Neural cell (in vitro differentiated cells): Measurements from ENCODE around the gene TBC1D19. TPM values are rescaled to one million over a fixed set of nuclear protein-coding genes. Genes with fewer than 3 reads are reported as not detected.

Experiments used
- H2AFZ ChIP-seq: fragments of 200-600, 300-800 bp; sonication (generic), shearing (Covaris generic); 2 replicates; pipeline ENCODE4 v1.6.0; 2014; ENCODE audit warnings: low read depth, mild to moderate bottlenecking, antibody characterized with exemption, low read length, moderate library complexity
- H3F3A ChIP-seq: fragments of 200-600 bp; shearing (Covaris generic); 2 replicates; pipeline ENCODE4 v1.6.1; 2016; ENCODE audit warnings: mild to moderate bottlenecking, moderate library complexity, mixed read lengths, antibody characterized with exemption, low read length; ENCODE audit not compliant: insufficient read depth, poor library complexity, severe bottlenecking
- H3K27ac ChIP-seq: fragments of 200-600, 300-800 bp; sonication (generic), shearing (Covaris generic); 2 replicates; pipeline ENCODE4 v1.5.1; 2014; ENCODE audit warnings: mild to moderate bottlenecking, low read length, moderate library complexity
- H3K27me3 ChIP-seq: fragments of 300-800, 200-600 bp; sonication (generic), shearing (Covaris generic); 2 replicates; pipeline ENCODE4 v1.6.0; 2014; ENCODE audit warnings: mild to moderate bottlenecking, low read depth, low read length, moderate library complexity; ENCODE audit not compliant: insufficient read depth
- H3K36me3 ChIP-seq: fragments of 300-800, 200-600 bp; sonication (generic), shearing (Covaris generic); 2 replicates; pipeline ENCODE4 v1.5.1; 2014; ENCODE audit warnings: mild to moderate bottlenecking, antibody characterized with exemption, low read length, moderate library complexity; ENCODE audit not compliant: insufficient read depth
- H3K4me2 ChIP-seq: fragments of 300-800, 200-600 bp; sonication (generic), shearing (Covaris generic); 2 replicates; pipeline ENCODE4 v1.6.0; 2014; ENCODE audit warnings: mild to moderate bottlenecking, low read length
- H3K4me3 ChIP-seq: fragments of 300-800, 200-600 bp; sonication (generic), shearing (Covaris generic); 2 replicates; pipeline ENCODE4 v1.5.1; 2014; ENCODE audit warnings: mild to moderate bottlenecking, low read length, moderate library complexity
- H3K79me2 ChIP-seq: fragments of 200-600 bp; shearing (Covaris generic); replicated peaks from 2 replicates; pipeline ENCODE4 v1.6.0; 2014; ENCODE audit warnings: mild to moderate bottlenecking, low read length, moderate library complexity; ENCODE audit not compliant: insufficient read depth
- H3K9ac ChIP-seq: fragments of 300-800, 200-600 bp; sonication (generic), shearing (Covaris generic); 2 replicates; pipeline ENCODE4 v1.6.1; 2016; ENCODE audit warnings: mild to moderate bottlenecking, low read length, mixed read lengths
- H3K9me2 ChIP-seq: fragments of 200-600 bp; shearing (Covaris generic); 2 replicates; pipeline ENCODE4 v1.6.1; 2016; ENCODE audit warnings: mild to moderate bottlenecking, low read length, mixed read lengths; ENCODE audit not compliant: insufficient read depth
- H3K9me3 ChIP-seq: fragments of 200-600, 300-800 bp; sonication (generic), shearing (Covaris generic); 2 replicates; pipeline ENCODE4 v1.6.1; 2016; ENCODE audit warnings: mild to moderate bottlenecking, mixed run types, low read length, moderate library complexity, mixed read lengths
- H4K20me1 ChIP-seq: fragments of 200-600 bp; shearing (Covaris generic); 2 replicates; pipeline ENCODE4 v1.6.1; 2016; ENCODE audit warnings: mild to moderate bottlenecking, mixed run types; ENCODE audit not compliant: insufficient read depth
- EP300 ChIP-seq: fragments of 450-650 bp; conservative IDR thresholded peaks from 2 replicates; pipeline ENCODE4 v1.6.1; 2014; ENCODE audit warnings: antibody characterized with exemption, mild to moderate bottlenecking, moderate library complexity; ENCODE audit not compliant: poor library complexity, severe bottlenecking
- MXI1 ChIP-seq: fragments of 450-650 bp; conservative IDR thresholded peaks from 2 replicates; pipeline ENCODE4 v1.6.1; 2014; ENCODE audit warnings: antibody characterized with exemption, mild to moderate bottlenecking; ENCODE audit not compliant: poor library complexity, severe bottlenecking
- POLR2AphosphoS5 ChIP-seq: IDR thresholded peaks from 2 replicates; pipeline ENCODE4 v1.6.1; 2012
- RAD21 ChIP-seq: fragments of 450-650 bp; conservative IDR thresholded peaks from 2 replicates; pipeline ENCODE4 v1.6.1; 2014; ENCODE audit warnings: antibody characterized with exemption, mild to moderate bottlenecking, moderate library complexity
- SMC3 ChIP-seq: fragments of 450-650 bp; conservative IDR thresholded peaks from 2 replicates; pipeline ENCODE4 v1.6.1; 2014; ENCODE audit warnings: antibody characterized with exemption, mild to moderate bottlenecking, moderate library complexity; ENCODE audit not compliant: poor library complexity
- TAF1 ChIP-seq: IDR thresholded peaks from 2 replicates; pipeline ENCODE4 v1.6.1; 2012; ENCODE audit warnings: low read depth
- polyA minus RNA-seq: library from RNA; depleted of rRNA, polyadenylated mRNA; stranded (reverse); fragments of >200 nt; gene quantifications from 2 replicates; pipeline ENCODE4 v1.2.3, GENCODE V29; 2014
- polyA plus RNA-seq: library from polyadenylated mRNA; depleted of rRNA; stranded (reverse); fragments of >200 nt; gene quantifications from 2 replicates; pipeline ENCODE4 v1.2.3, GENCODE V29; 2014
- TF ChIP-seq, protein P1 (sequence below): IDR thresholded peaks from 2 replicates; pipeline ENCODE4 v1.6.1; 2012; ENCODE audit warnings: borderline replicate concordance
- TF ChIP-seq, protein P2 (sequence below): fragments of 450-650 bp; IDR thresholded peaks from 2 replicates; pipeline ENCODE4 v1.5.1; 2014; ENCODE audit warnings: antibody characterized with exemption, mild to moderate bottlenecking, moderate library complexity; ENCODE audit not compliant: poor library complexity, severe bottlenecking

Gene TBC1D19, protein sequence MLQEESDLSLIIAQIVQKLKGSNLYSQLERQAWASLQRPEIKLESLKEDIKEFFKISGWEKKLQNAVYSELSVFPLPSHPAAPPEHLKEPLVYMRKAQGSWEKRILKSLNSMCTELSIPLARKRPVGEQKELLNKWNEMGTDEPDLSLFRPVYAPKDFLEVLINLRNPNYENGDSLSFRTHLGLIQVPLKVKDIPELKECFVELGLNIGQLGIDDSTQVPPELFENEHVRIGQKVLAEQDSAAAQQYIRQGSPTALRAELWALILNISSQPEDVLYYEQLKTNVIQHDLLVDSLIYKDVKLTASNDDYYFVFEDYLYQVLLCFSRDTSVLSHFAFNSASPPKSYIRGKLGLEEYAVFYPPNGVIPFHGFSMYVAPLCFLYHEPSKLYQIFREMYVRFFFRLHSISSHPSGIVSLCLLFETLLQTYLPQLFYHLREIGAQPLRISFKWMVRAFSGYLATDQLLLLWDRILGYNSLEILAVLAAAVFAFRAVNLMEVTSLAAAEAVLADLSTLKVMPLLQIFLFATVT
- polyA plus RNA-seq = 23.1 and 31.2 TPM in 2 replicates
- 85.9 and 95.6 TPM in 2 replicates for polyA minus RNA-seq

DNA sequence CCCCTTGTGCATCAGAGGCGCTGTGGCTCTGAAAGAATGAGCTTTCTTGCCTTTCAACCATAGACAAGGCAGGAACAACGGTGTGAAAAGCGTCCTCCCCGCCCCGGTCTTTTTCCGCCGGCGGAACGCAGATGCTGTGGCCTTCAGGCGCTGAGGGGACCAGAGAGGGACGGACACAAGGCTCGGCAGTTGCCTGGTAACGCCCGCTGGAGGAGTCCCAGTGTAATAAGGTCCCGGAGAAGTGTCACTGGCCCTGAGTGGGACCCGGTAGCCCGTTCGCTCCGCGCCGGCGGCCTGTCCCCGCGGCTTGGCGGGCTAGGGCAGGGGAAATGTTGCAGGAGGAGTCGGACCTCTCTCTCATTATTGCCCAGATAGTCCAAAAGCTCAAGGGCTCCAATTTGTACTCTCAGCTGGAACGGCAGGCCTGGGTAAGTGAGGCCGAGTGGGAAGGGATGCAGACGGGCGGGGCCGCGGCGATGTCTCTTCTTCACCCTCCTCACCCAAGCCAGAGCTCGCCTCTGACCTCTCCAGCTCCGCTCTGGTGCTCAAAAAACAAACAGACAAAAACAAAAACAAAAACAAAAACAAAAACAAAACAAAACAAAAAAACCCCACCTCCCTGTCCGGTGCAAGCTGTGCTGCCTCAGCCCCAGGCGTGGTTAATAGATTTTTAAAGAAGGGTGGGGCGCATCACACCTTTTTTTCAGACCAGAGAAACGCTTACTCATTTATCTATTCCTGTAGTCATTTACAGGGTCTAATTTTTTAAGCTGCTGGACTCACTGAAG is at the start of gene TBC1D19:
TBC1D19 (plus strand) TSS at position 220 of the 788 bp plus-strand sequence; CDS start at position 330, 110 bp downstream.
- peak within 1 kb of the TSS; percentile 64 for H3K4me2 ChIP-seq
- H3K9me3 ChIP-seq = peaks cover 4% of the 10 kb centered on the region
- no peaks in the 10 kb centered on the region for H3K36me3 ChIP-seq
- no peaks in the 10 kb centered on the region for H3F3A ChIP-seq
- peak within 1 kb of the TSS; percentile 84 for H3K4me3 ChIP-seq
- peak within 1 kb of the TSS; percentile 88 for H3K27ac ChIP-seq
- peaks cover 46% of the 10 kb centered on the region for H3K79me2 ChIP-seq
- no peaks in the 10 kb centered on the region for H3K27me3 ChIP-seq
- H4K20me1 ChIP-seq = no peaks in the 10 kb centered on the region
- no peaks in the 10 kb centered on the region for H3K9me2 ChIP-seq
- H2AFZ ChIP-seq = peak within 1 kb of the TSS; percentile 80
- H3K9ac ChIP-seq = peak within 1 kb of the TSS; percentile 85
- TF ChIP-seq POLR2AphosphoS5 = peak; percentile 87
- TF ChIP-seq RAD21 = peak; percentile 49
- TF ChIP-seq, protein P1, sequence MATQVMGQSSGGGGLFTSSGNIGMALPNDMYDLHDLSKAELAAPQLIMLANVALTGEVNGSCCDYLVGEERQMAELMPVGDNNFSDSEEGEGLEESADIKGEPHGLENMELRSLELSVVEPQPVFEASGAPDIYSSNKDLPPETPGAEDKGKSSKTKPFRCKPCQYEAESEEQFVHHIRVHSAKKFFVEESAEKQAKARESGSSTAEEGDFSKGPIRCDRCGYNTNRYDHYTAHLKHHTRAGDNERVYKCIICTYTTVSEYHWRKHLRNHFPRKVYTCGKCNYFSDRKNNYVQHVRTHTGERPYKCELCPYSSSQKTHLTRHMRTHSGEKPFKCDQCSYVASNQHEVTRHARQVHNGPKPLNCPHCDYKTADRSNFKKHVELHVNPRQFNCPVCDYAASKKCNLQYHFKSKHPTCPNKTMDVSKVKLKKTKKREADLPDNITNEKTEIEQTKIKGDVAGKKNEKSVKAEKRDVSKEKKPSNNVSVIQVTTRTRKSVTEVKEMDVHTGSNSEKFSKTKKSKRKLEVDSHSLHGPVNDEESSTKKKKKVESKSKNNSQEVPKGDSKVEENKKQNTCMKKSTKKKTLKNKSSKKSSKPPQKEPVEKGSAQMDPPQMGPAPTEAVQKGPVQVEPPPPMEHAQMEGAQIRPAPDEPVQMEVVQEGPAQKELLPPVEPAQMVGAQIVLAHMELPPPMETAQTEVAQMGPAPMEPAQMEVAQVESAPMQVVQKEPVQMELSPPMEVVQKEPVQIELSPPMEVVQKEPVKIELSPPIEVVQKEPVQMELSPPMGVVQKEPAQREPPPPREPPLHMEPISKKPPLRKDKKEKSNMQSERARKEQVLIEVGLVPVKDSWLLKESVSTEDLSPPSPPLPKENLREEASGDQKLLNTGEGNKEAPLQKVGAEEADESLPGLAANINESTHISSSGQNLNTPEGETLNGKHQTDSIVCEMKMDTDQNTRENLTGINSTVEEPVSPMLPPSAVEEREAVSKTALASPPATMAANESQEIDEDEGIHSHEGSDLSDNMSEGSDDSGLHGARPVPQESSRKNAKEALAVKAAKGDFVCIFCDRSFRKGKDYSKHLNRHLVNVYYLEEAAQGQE = peak; percentile 86
- TF ChIP-seq EP300 = peak; percentile 62
- no peak for TF ChIP-seq SMC3
- TF ChIP-seq, protein P2, sequence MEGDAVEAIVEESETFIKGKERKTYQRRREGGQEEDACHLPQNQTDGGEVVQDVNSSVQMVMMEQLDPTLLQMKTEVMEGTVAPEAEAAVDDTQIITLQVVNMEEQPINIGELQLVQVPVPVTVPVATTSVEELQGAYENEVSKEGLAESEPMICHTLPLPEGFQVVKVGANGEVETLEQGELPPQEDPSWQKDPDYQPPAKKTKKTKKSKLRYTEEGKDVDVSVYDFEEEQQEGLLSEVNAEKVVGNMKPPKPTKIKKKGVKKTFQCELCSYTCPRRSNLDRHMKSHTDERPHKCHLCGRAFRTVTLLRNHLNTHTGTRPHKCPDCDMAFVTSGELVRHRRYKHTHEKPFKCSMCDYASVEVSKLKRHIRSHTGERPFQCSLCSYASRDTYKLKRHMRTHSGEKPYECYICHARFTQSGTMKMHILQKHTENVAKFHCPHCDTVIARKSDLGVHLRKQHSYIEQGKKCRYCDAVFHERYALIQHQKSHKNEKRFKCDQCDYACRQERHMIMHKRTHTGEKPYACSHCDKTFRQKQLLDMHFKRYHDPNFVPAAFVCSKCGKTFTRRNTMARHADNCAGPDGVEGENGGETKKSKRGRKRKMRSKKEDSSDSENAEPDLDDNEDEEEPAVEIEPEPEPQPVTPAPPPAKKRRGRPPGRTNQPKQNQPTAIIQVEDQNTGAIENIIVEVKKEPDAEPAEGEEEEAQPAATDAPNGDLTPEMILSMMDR = no peak
- peak; percentile 72 for TF ChIP-seq MXI1
- TF ChIP-seq TAF1 = peak; percentile 97

DNA sequence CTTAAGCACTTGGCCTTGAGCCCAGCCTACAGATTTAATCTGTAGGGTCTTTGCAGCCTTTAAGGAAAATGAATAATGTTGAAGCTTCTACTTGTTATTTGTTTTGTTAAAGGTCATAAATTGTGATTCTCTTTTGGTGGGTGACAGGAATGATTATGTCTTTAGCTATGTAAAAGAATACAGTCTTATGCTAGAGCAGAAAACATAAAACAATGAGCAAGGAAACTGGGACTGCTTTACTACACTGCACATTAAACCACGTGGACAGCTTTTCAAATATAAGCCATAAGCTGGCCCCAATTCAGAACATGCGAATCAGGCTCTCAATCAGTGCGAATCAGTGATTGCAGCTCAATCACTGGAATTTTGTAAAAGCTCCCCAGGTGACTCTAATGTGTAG is 40.9 kb upstream of the TBC1D19 start:
- no peaks in the 10 kb centered on the region for H3K79me2 ChIP-seq
- H2AFZ ChIP-seq = no peak overlapping the region
- H3F3A ChIP-seq = no peaks in the 10 kb centered on the region
- H4K20me1 ChIP-seq = no peaks in the 10 kb centered on the region
- no peaks in the 10 kb centered on the region for H3K9me2 ChIP-seq
- H3K27me3 ChIP-seq = no peaks in the 10 kb centered on the region
- H3K9ac ChIP-seq = no peak overlapping the region
- H3K36me3 ChIP-seq = no peaks in the 10 kb centered on the region
- H3K9me3 ChIP-seq = peaks cover 4% of the 10 kb centered on the region
- H3K4me2 ChIP-seq = no peak overlapping the region
- TF ChIP-seq RAD21 = no peak
- no peak overlapping the region for H3K27ac ChIP-seq
- no peak overlapping the region for H3K4me3 ChIP-seq
